Breast epithelium (tissue), 3 donors: ENCODE measurements around the gene ABT1.

Experiments
- POLR2A ChIP-seq: fragments of 450-650 bp; IDR thresholded peaks from one replicate; pipeline ENCODE4 v1.6.1; 2016; ENCODE audit warnings: antibody characterized with exemption, mild to moderate bottlenecking, moderate library complexity
- POLR2AphosphoS5 ChIP-seq, 3 donors: sonication (generic); formaldehyde crosslinking; IDR thresholded peaks; one replicate each; pipeline ENCODE4 v1.6.1; 2017; ENCODE audit warnings: antibody characterized with exemption in 3 of 3
- TF ChIP-seq, protein P1 (sequence below), 3 donors: fragments of 450-650 bp; IDR thresholded peaks; one replicate each; pipeline ENCODE4 v1.5.1; 2016 to 2017; ENCODE audit warnings: antibody characterized with exemption in 3 of 3, mild to moderate bottlenecking in 3 of 3, moderate library complexity in 3 of 3

DNA sequence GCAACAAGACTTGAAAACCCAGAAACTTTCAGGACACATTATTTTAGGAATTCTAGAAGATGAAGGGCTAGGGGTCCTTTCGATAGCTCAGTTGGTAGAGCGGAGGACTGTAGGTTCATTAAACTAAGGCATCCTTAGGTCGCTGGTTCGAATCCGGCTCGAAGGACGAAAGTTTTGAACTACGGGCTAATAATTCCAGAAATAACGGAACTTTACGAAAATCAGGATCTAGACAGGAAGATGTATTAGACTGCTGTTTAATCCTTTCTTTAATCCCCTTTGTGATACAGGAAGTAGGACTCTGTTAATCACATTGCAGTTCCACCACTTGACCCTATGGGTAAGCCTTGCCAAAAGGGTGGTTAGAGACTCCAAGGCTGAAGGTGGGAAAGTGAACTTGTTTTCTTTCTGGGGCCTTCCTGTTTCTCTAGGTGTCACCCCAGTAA, 21.2 kb upstream of the ABT1 start:
- TF ChIP-seq POLR2AphosphoS5 (IDR thresholded peaks at IDR 0.05), result no peak
- TF ChIP-seq, protein P1, sequence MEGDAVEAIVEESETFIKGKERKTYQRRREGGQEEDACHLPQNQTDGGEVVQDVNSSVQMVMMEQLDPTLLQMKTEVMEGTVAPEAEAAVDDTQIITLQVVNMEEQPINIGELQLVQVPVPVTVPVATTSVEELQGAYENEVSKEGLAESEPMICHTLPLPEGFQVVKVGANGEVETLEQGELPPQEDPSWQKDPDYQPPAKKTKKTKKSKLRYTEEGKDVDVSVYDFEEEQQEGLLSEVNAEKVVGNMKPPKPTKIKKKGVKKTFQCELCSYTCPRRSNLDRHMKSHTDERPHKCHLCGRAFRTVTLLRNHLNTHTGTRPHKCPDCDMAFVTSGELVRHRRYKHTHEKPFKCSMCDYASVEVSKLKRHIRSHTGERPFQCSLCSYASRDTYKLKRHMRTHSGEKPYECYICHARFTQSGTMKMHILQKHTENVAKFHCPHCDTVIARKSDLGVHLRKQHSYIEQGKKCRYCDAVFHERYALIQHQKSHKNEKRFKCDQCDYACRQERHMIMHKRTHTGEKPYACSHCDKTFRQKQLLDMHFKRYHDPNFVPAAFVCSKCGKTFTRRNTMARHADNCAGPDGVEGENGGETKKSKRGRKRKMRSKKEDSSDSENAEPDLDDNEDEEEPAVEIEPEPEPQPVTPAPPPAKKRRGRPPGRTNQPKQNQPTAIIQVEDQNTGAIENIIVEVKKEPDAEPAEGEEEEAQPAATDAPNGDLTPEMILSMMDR (IDR thresholded peaks at IDR 0.05), result no peak
- TF ChIP-seq POLR2A, result no peak
